Bronchial epithelial cell (primary cell): Measurements from ENCODE around the gene DCK. TPM values are rescaled to one million over a fixed set of nuclear protein-coding genes. Genes with fewer than 3 reads are reported as not detected.
A peak's percentile ranks its signal among the peaks of the same experiment; 100 is the strongest.

ENCODE experiments used
- DNase-seq: peaks from one replicate; pipeline ENCODE4 v3.0.0-alpha.2; 2010; ENCODE audit warnings: low read depth
- FAIRE-seq: peaks from 2 replicates; lab custom pipeline; 2011; peaks lifted over from hg19 to GRCh38; lab: Jason Lieb, UNC
- H3K27me3 ChIP-seq: 2 replicates; pipeline ENCODE4 v1.5.1; 2011; ENCODE audit warnings: low read length; ENCODE audit not compliant: control insufficient read depth, insufficient read depth
- H3K36me3 ChIP-seq: 2 replicates; pipeline ENCODE4 v1.5.1; 2011; ENCODE audit warnings: low read length; ENCODE audit not compliant: control insufficient read depth, insufficient read depth
- H3K4me3 ChIP-seq: 2 replicates; pipeline ENCODE4 v1.5.1; 2011; ENCODE audit warnings: mild to moderate bottlenecking, low read depth, low read length, control low read depth
- total RNA-seq: library from RNA; depleted of rRNA; stranded (reverse); fragments of >200 nt; gene quantifications from 2 replicates; pipeline ENCODE4 v1.2.1, GENCODE V29; 2014
- TF ChIP-seq, protein P1 (sequence below): IDR thresholded peaks from 2 replicates; pipeline ENCODE4 v1.5.1; 2011; ENCODE audit warnings: mild to moderate bottlenecking, moderate library complexity, low read length, control low read depth, inconsistent platforms; ENCODE audit not compliant: insufficient read depth, severe bottlenecking

Gene DCK
- 16.1 and 18.6 TPM in 2 replicates for total RNA-seq

DNA sequence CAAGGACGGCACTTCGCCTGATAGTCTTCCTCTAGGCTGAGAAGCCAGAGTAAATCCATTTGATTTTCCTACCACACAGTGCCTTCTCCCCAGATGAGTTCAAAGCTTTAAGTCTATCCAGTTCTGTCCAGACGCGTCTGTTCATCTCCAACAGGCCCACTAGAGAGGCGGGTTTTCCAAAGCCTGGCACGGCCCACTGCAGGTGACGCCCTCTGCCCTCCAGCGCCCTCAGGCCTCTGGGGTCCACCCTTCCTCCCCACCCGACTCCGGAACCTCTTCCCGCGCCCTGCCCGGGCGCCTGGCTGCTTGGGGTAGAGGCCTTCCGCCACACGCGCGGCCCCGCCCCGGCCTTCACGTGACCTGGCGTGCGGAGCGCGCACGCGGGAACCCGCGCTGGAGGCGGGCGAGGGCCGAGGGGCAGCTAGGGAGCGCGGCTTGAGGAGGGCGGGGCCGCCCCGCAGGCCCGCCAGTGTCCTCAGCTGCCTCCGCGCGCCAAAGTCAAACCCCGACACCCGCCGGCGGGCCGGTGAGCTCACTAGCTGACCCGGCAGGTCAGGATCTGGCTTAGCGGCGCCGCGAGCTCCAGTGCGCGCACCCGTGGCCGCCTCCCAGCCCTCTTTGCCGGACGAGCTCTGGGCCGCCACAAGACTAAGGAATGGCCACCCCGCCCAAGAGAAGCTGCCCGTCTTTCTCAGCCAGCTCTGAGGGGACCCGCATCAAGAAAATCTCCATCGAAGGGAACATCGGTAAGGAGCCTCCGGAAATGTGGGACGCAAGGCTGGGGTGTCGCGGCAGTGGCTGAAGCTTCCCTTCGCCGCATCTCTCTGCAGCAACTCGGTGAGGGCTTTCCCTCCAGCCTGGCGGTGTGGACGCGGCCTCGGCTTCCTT lies at the start of gene DCK:
Gene DCK (plus strand): TSS at position 469 of the 888 bp plus-strand sequence. CDS start 187 bp downstream, at position 656.
- H3K36me3 ChIP-seq, result no peaks in the 10 kb centered on the region
- TF ChIP-seq, protein P1, sequence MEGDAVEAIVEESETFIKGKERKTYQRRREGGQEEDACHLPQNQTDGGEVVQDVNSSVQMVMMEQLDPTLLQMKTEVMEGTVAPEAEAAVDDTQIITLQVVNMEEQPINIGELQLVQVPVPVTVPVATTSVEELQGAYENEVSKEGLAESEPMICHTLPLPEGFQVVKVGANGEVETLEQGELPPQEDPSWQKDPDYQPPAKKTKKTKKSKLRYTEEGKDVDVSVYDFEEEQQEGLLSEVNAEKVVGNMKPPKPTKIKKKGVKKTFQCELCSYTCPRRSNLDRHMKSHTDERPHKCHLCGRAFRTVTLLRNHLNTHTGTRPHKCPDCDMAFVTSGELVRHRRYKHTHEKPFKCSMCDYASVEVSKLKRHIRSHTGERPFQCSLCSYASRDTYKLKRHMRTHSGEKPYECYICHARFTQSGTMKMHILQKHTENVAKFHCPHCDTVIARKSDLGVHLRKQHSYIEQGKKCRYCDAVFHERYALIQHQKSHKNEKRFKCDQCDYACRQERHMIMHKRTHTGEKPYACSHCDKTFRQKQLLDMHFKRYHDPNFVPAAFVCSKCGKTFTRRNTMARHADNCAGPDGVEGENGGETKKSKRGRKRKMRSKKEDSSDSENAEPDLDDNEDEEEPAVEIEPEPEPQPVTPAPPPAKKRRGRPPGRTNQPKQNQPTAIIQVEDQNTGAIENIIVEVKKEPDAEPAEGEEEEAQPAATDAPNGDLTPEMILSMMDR, result no peak
- H3K27me3 ChIP-seq, result no peaks in the 10 kb centered on the region
- DNase-seq, result peak; percentile 69
- H3K4me3 ChIP-seq, result peak within 1 kb of the TSS; percentile 68
- FAIRE-seq, result no peak

DNA sequence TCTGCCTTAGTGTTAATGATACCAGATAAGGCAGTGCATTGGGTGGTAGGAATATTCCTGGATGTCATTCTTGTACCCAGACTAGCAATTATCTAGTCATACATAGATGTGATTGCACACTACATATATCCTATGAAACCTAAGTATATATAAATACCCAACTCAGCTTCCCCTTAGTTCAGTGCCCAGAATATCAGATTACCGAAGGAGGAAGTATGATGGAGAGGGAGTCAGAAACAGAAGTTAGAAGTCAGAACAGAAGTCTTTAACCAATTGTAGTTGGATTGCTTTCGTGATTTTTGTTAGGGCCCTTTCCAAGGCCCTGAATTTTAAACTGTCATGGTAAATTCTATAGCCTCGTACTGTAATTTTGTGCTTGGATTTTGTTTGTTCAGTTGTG lies 48.4 kb upstream of the DCK start:
- H3K36me3 ChIP-seq, result no peaks in the 10 kb centered on the region
- H3K4me3 ChIP-seq, result no peak overlapping the region
- TF ChIP-seq, protein P1, result no peak
- FAIRE-seq (no peak), DNase-seq (no peak)
- H3K27me3 ChIP-seq, result no peaks in the 10 kb centered on the region

DNA sequence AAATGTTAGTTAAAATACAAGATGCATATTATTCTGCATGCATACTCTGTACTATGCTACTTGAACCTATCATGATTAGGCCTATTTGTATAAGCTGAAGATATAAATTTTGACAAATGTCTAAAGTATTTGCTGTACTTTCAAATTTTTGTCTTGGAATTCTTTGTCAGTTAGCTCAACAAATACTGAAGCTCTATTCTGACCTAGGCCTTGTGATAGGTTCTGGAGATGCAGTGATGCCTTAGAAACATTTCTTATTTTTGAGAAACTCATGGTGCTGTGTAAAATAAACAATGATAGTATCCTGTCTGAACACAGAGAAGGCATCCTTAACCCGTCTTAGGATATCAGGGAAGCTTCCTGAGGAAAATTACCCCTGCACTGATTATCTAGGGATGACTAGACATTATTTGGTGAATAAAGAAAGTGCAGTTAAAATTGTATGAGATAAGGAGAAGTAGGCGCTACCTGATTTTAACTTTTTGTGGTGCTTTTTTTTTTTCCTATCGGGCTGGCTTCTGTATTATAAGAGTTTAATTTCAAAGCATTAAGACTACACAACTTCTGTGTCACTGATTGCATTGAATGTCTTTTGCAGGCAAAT lies 47.9 kb upstream of the DCK start:
- no peak for DNase-seq
- FAIRE-seq, result no peak
- Histone ChIP-seq H3K36me3 (no peaks in the 10 kb centered on the region), H3K4me3 (no peak overlapping the region), H3K27me3 (no peaks in the 10 kb centered on the region)
- TF ChIP-seq, protein P1, result no peak

DNA sequence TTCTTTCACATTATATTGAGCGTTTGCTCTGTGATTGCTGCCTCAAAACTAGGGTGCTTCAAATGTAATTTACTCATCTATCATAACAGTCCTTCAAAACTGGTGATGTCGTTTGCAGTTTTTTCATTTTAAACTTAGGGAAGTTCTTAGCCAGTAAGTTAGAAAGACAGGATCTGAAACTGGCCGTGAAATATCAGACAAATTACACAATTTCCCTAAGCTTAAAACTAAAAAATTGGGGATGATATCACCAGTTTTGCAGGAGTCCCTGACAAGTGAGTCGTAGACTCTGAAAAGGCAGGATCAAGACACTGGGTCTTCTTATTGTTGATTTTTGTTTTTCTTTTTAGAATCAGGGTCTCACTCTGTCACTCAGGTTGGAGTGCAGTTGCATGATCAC lies 46.5 kb upstream of the DCK start:
- DNase-seq (no peak), FAIRE-seq (no peak)
- Histone ChIP-seq H3K36me3 (no peaks in the 10 kb centered on the region), H3K4me3 (no peak overlapping the region), H3K27me3 (no peaks in the 10 kb centered on the region)
- TF ChIP-seq, protein P1, result no peak

DNA sequence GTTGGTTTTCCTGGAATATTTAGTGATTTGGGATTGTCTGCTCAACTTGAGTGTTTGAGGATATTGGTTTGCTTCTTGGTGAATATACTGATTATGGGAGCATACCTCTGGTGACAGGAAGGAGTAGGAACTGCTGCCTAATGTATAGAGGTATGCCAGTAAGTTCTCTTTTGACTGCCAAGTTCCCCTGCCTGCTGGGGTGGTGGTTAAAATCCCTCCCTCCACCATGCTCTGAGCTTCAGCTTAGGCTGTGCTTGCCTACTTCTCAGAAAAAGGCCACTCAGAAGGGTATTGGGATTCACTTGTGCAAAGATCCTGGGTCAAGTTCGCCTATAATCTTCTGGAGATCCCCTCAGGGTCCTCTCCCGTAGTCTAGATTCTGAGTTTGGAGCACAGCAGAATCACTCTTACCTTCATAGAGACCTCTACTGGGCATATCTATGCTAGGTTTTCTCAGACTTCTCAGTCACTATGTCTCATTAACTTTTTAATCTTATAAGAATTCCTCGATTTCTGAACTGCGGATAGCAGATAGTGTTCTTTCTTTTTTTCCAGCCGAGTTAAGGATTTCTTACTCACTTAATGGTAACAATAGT lies 44.7 kb upstream of the DCK start:
- no peaks in the 10 kb centered on the region for H3K36me3 ChIP-seq
- no peaks in the 10 kb centered on the region for H3K27me3 ChIP-seq
- FAIRE-seq (no peak), DNase-seq (no peak)
- TF ChIP-seq, protein P1, result no peak
- H3K4me3 ChIP-seq, result no peak overlapping the region
